EL (cell line): ENCODE results near the gene LYSMD3.

ENCODE experiments used
- DNase-seq: peaks from one replicate; pipeline ENCODE4 v3.0.0-alpha.2; 2016

The LYSMD3 gene

GRCh38 chr5:90477621-90478215, 51.7 kb downstream of the LYSMD3 start:
- no peak for DNase-seq

GRCh38 chr5:90477073-90477472, 52.3 kb downstream of the LYSMD3 start:
- peak; percentile 32 for DNase-seq

GRCh38 chr5:90476391-90476790, 53.0 kb downstream of the LYSMD3 start:
- no peak for DNase-seq

- DNase-seq: no peak
These were observed 53.9 kb downstream of the LYSMD3 start for GRCh38 chr5:90475436-90475980.

- peak; percentile 92 for DNase-seq
These were observed 54.9 kb downstream of the LYSMD3 start, which contains the start of the genes MBLAC2 and POLR3G for GRCh38 chr5:90474235-90475107. Gene MBLAC2, minus strand, starts transcription at chr5:90474771. Its CDS starts 479 bp downstream, at chr5:90474292. Gene POLR3G, plus strand, starts transcription at chr5:90474864. Its CDS starts 10,704 bp downstream, at chr5:90485568.

GRCh38 chr5:90473396-90474234, 55.8 kb downstream of the LYSMD3 start:
- peak; percentile 33 for DNase-seq

- no peak for DNase-seq
These were observed 56.5 kb downstream of the LYSMD3 start for GRCh38 chr5:90472783-90473395.
